ENCODE measurements around the gene CD4.

GRCh38 chr12:6754411-6754810 is 34.9 kb upstream of the CD4 start:
- TF ChIP-seq CTCF (conservative IDR thresholded peaks at IDR 0.05 in 1 of 2, IDR thresholded peaks at IDR 0.05 in 1 of 2; ENCODE audit: low read depth in 1 of 2, low read length in 2 of 2): no peak
- TF ChIP-seq EZH2 (IDR thresholded peaks at IDR 0.05; ENCODE audit: low read length, missing control alignments): no peak

Data from fibroblast of lung (primary cell).